ENCODE data around the gene RDH8. TPM values are rescaled to one million over a fixed set of nuclear protein-coding genes. Genes with fewer than 3 reads are reported as not detected.

Gene RDH8
- total and polyA plus RNA-seq, 2 of the 8 experiments (the other 6 are each of a cell fraction or from before 2014, with no cell fraction given) = 0.38 TPM; not detected in 1

GRCh38 chr19:10069046-10069445 lies 55.8 kb downstream of the RDH8 start (continued):
- TF ChIP-seq, protein P1, sequence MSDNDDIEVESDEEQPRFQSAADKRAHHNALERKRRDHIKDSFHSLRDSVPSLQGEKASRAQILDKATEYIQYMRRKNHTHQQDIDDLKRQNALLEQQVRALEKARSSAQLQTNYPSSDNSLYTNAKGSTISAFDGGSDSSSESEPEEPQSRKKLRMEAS (IDR thresholded peaks at IDR 0.05) = no peak

All from H1 (cell line).